M059J (cell line): ENCODE measurements around the gene FRMD4A. TPM values are rescaled to one million over a fixed set of nuclear protein-coding genes. Genes with fewer than 3 reads are reported as not detected.
"Not testable (repeated sequence)": the region's sequence is repeated elsewhere in the genome, so short reads cannot be mapped to it uniquely, and the experiment has no call there.

Experiments used
- DNase-seq: peaks from one replicate; pipeline ENCODE4 v3.0.0-alpha.2; 2012; ENCODE audit warnings: low read depth
- total RNA-seq: library from RNA; depleted of rRNA; stranded (reverse); fragments of >200 nt; shearing (Covaris generic); gene quantifications from 2 replicates; pipeline ENCODE4 v1.2.3, GENCODE V29; 2014

FRMD4A gene
- total RNA-seq, 1 experiment from 2014 or later: 10.8 TPM

GRCh38 chr10:14106828-14107227, 223.9 kb downstream of the FRMD4A start:
- DNase-seq: no peak

GRCh38 chr10:14102056-14102455, 228.7 kb downstream of the FRMD4A start:
- peak; percentile 35 for DNase-seq

GRCh38 chr10:14099885-14100284, 230.8 kb downstream of the FRMD4A start:
- DNase-seq: no peak

GRCh38 chr10:14093730-14094484, 236.8 kb downstream of the FRMD4A start:
- peak; percentile 32 for DNase-seq

GRCh38 chr10:14092799-14093198, 237.9 kb downstream of the FRMD4A start:
- DNase-seq: no peak

- DNase-seq: no peak
Observed at GRCh38 chr10:14089556-14090292, 241.0 kb downstream of the FRMD4A start.

GRCh38 chr10:14087566-14087965, 243.2 kb downstream of the FRMD4A start:
- DNase-seq: no peak

GRCh38 chr10:14086596-14086995, 244.1 kb downstream of the FRMD4A start:
- no peak for DNase-seq

- peak; percentile 65 for DNase-seq
Observed at GRCh38 chr10:14084875-14085274, 245.8 kb downstream of the FRMD4A start.

- DNase-seq: peak; percentile 32
Observed at GRCh38 chr10:14080795-14081194, 249.9 kb downstream of the FRMD4A start.

- no peak for DNase-seq
Observed at GRCh38 chr10:14077430-14077829, 253.3 kb downstream of the FRMD4A start.

GRCh38 chr10:14074062-14074884, 256.5 kb downstream of the FRMD4A start:
- peak; percentile 96 for DNase-seq

GRCh38 chr10:14072541-14072940, 258.2 kb downstream of the FRMD4A start:
- no peak for DNase-seq

GRCh38 chr10:14071956-14072355, 258.8 kb downstream of the FRMD4A start:
- DNase-seq: no peak

GRCh38 chr10:14068601-14069250, 262.0 kb downstream of the FRMD4A start:
- no peak for DNase-seq

- DNase-seq: not testable (repeated sequence)
Observed at GRCh38 chr10:14067638-14068037, 263.1 kb downstream of the FRMD4A start.

GRCh38 chr10:14066106-14066505, 264.6 kb downstream of the FRMD4A start:
- DNase-seq: no peak

GRCh38 chr10:14063531-14064285, 267.0 kb downstream of the FRMD4A start:
- no peak for DNase-seq

GRCh38 chr10:14062528-14063260, 268.0 kb downstream of the FRMD4A start:
- peak; percentile 37 for DNase-seq
